ENCODE data around the gene SAMM50. TPM values are rescaled to one million over a fixed set of nuclear protein-coding genes. Genes with fewer than 3 reads are reported as not detected.

SAMM50 gene
- total and polyA plus RNA-seq, 10 of the 15 experiments (the other 5 are each of a cell fraction or from before 2014, with no cell fraction given) = 38.2 to 126 (median 62.4) TPM

DNA sequence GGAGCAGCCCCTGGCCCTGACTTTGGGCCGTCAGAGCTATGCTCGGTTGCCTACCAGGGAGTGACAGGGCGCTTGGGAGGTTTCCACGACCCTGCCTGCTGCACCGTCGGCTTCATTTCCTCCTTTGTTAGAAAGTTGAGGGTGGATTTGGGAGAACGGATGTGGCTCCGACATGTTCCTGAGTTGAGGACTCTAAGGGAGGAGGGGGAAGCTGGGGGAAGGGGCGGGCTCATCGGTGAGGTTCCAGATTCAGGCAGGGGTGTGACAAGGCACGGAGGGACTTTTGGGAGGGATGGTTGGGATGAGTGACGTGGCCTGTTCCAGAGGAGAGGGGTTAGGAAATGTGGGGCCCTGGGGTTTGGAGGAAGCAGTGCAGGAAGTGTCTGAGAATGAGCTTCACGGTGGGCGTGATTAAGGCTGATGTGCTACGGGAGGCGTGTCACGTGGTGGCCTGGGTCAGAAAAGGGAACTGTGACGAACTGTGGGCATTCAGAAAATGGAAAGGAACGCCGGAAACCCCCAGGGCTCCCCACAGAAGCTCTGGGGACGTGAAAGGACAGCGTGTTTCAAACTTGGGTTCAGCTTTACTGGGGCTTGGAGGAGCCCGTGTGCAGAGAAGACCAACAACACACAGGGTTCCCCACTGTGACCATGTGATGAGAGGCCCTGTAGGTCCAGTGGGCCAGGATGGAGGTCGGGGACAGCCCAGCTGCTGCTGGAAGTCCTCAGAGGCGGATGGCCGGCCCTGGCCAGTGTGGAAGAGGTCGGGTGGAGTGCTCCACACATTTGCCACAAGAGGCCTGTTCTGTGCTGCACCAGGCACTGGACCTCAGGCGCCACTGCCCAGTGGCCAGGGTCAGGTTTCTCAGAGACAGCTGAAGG, 71.6 kb downstream of the SAMM50 start (continued):
- peak; percentile 74; the same call in 1 of the 2 replicates for TF ChIP-seq MEF2A (IDR thresholded peaks at IDR 0.05; ENCODE audit: insufficient read depth, low read depth, low read length)
- TF ChIP-seq POU2F2 (IDR thresholded peaks at IDR 0.05; ENCODE audit: borderline replicate concordance, low read depth, low read length) = peak; percentile 81
- TF ChIP-seq HDGF (IDR thresholded peaks at IDR 0.05) = peak; percentile 64
- peak; percentile 92 for TF ChIP-seq USF1 (IDR thresholded peaks at IDR 0.05; ENCODE audit: borderline replicate concordance, extremely low read length, insufficient read depth, low read depth, low read length)
- TF ChIP-seq ZNF217 (IDR thresholded peaks at IDR 0.05) = no peak
- TF ChIP-seq MEF2B (IDR thresholded peaks at IDR 0.05; ENCODE audit: partially characterized antibody, poor library complexity, severe bottlenecking) = peak; percentile 91
- TF ChIP-seq NR2C1 (IDR thresholded peaks at IDR 0.05) = no peak
- peak; percentile 73; the same call in 1 of the 2 replicates for TF ChIP-seq ZNF592 (IDR thresholded peaks at IDR 0.05)
- peak; percentile 72 for TF ChIP-seq FOXM1 (IDR thresholded peaks at IDR 0.05; ENCODE audit: low read depth, low read length)
- no peak for TF ChIP-seq SUPT20H (IDR thresholded peaks at IDR 0.05; ENCODE audit: borderline replicate concordance, control insufficient read depth, low read depth, low read length)
- TF ChIP-seq NFYA (IDR thresholded peaks at IDR 0.05; ENCODE audit: borderline replicate concordance, low read depth, low read length) = no peak
- TF ChIP-seq ESRRA (IDR thresholded peaks at IDR 0.05; ENCODE audit: low read length) = no peak
- TF ChIP-seq WRNIP1 (IDR thresholded peaks at IDR 0.05; ENCODE audit: borderline replicate concordance, low read depth, low read length) = no peak
- TF ChIP-seq NRF1 (conservative IDR thresholded peaks at IDR 0.05; ENCODE audit: low read depth, low read length) = 0 out of 2 replicates have a peak, but pooled peaks have one; percentile 6
- TF ChIP-seq DPF2 (IDR thresholded peaks at IDR 0.05) = peak; percentile 73
- no peak for TF ChIP-seq BCLAF1 (IDR thresholded peaks at IDR 0.05)
- TF ChIP-seq, protein P1, sequence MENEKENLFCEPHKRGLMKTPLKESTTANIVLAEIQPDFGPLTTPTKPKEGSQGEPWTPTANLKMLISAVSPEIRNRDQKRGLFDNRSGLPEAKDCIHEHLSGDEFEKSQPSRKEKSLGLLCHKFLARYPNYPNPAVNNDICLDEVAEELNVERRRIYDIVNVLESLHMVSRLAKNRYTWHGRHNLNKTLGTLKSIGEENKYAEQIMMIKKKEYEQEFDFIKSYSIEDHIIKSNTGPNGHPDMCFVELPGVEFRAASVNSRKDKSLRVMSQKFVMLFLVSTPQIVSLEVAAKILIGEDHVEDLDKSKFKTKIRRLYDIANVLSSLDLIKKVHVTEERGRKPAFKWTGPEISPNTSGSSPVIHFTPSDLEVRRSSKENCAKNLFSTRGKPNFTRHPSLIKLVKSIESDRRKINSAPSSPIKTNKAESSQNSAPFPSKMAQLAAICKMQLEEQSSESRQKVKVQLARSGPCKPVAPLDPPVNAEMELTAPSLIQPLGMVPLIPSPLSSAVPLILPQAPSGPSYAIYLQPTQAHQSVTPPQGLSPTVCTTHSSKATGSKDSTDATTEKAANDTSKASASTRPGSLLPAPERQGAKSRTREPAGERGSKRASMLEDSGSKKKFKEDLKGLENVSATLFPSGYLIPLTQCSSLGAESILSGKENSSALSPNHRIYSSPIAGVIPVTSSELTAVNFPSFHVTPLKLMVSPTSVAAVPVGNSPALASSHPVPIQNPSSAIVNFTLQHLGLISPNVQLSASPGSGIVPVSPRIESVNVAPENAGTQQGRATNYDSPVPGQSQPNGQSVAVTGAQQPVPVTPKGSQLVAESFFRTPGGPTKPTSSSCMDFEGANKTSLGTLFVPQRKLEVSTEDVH (IDR thresholded peaks at IDR 0.05; ENCODE audit: low read depth, partially characterized antibody) = no peak
- no peak for TF ChIP-seq FOS (IDR thresholded peaks at IDR 0.05; ENCODE audit: borderline replicate concordance, extremely low read depth, insufficient read length)

All from GM12878 (cell line).